WERI-Rb-1 (cell line): ENCODE measurements around the gene ARHGAP22.

Source experiments
- DNase-seq: peaks from one replicate; pipeline ENCODE4 v3.0.0-alpha.2; 2020
- H3K27ac ChIP-seq: fragments of 250-450 bp; sonication (Bioruptor Pico); 2 replicates; pipeline ENCODE4 v1.5.1; 2020; ENCODE audit warnings: mild to moderate bottlenecking, moderate library complexity
- H3K27me3 ChIP-seq: fragments of 250-450 bp; sonication (Bioruptor Pico); 2 replicates; pipeline ENCODE4 v1.5.1; 2021; ENCODE audit warnings: mild to moderate bottlenecking, low read depth, moderate library complexity; ENCODE audit not compliant: insufficient read depth, severe bottlenecking
- H3K36me3 ChIP-seq: fragments of 250-450 bp; sonication (Bioruptor Pico); 2 replicates; pipeline ENCODE4 v1.5.1; 2020; ENCODE audit warnings: mild to moderate bottlenecking, moderate library complexity
- H3K4me3 ChIP-seq: 2 replicates; pipeline ENCODE4 v1.5.1; 2011; ENCODE audit warnings: low read depth, mild to moderate bottlenecking, control low read depth, low read length
- H3K9me3 ChIP-seq: fragments of 250-450 bp; sonication (Bioruptor Pico); 2 replicates; pipeline ENCODE4 v1.5.1; 2021; ENCODE audit warnings: mild to moderate bottlenecking, moderate library complexity; ENCODE audit not compliant: severe bottlenecking
- CTCF ChIP-seq: IDR thresholded peaks from 2 replicates; pipeline ENCODE4 v1.5.1; 2011; ENCODE audit warnings: low read depth, mild to moderate bottlenecking, control low read depth, inconsistent platforms, low read length

Gene ARHGAP22

DNA sequence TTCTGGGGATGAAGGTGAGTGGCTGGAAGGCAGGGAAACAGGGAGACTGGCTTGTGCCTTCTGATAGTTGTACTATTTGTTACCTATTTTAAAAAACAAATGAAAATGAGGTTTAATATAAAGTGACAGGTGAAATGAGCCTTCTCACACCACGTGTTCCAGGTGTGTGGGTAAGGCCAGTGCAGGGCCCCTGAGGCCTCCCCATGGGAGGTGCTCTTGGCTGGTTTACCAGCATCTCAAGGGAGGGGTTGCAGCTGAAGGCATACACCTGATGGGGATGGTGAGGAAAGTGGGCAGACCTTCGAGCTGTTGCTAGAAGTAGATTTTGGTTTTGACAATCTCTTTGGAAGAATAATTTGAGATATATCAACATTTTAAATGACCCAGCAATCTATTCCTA, 103.6 kb downstream of the ARHGAP22 start:
- H3K27ac ChIP-seq, result no peak overlapping the region
- no peaks in the 10 kb centered on the region for H3K27me3 ChIP-seq
- no peak overlapping the region for H3K4me3 ChIP-seq
- no peak for TF ChIP-seq CTCF
- no peaks in the 10 kb centered on the region for H3K9me3 ChIP-seq
- peak; percentile 0 for DNase-seq
- no peaks in the 10 kb centered on the region for H3K36me3 ChIP-seq

DNA sequence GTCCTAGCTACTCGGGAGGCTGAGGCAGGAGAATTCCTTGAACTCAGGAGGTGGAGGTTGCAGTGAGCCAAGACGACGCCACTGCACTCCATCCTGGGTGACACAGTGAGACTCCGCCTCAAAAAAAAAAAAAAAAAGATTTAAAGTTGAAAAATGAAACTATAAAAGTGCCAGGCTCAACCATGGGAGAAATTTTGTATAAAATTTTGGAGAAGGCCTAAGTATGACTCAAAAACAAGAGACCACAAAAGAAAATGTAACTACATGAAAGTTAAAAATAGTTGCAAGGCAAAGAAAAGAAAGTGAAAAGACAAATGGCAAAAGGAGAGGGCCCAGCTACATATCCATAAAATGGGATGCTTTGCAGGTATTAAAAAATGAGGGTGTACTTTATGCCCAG, 104.1 kb downstream of the ARHGAP22 start:
- no peaks in the 10 kb centered on the region for H3K36me3 ChIP-seq
- H3K4me3 ChIP-seq, result no peak overlapping the region
- no peaks in the 10 kb centered on the region for H3K9me3 ChIP-seq
- DNase-seq, result no peak
- H3K27ac ChIP-seq, result no peak overlapping the region
- no peak for TF ChIP-seq CTCF
- H3K27me3 ChIP-seq, result no peaks in the 10 kb centered on the region

DNA sequence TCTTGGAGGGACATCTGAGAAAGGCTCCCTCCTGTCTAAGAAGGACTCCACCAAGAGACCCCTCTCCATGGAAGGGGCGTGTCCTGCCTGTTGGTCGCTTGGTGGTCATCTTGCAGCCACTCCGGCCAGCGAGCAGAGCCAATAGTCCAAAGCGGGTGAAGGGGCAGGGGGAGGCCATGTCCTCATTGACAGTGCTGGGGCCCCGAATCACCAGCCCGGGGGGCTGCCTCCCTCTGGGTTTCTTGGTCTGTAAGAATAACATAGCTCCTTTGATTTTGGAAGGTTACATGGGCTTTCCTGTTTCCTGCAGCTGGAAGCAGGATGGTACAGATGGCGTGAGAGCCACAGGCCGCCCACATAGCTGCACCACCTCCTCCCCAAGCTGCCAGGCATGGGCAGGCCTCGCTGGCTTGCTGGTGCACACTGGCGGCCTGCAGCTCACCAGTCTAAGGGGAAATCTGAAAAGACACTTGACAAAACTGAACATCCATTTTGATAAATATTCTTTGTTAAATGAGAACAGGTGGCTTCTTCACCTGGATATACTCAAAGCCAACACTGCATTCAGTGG, 105.8 kb downstream of the ARHGAP22 start:
- TF ChIP-seq CTCF, result no peak
- no peak overlapping the region for H3K4me3 ChIP-seq
- no peaks in the 10 kb centered on the region for H3K36me3 ChIP-seq
- H3K9me3 ChIP-seq, result no peaks in the 10 kb centered on the region
- no peak overlapping the region for H3K27ac ChIP-seq
- DNase-seq, result no peak
- H3K27me3 ChIP-seq, result no peaks in the 10 kb centered on the region

DNA sequence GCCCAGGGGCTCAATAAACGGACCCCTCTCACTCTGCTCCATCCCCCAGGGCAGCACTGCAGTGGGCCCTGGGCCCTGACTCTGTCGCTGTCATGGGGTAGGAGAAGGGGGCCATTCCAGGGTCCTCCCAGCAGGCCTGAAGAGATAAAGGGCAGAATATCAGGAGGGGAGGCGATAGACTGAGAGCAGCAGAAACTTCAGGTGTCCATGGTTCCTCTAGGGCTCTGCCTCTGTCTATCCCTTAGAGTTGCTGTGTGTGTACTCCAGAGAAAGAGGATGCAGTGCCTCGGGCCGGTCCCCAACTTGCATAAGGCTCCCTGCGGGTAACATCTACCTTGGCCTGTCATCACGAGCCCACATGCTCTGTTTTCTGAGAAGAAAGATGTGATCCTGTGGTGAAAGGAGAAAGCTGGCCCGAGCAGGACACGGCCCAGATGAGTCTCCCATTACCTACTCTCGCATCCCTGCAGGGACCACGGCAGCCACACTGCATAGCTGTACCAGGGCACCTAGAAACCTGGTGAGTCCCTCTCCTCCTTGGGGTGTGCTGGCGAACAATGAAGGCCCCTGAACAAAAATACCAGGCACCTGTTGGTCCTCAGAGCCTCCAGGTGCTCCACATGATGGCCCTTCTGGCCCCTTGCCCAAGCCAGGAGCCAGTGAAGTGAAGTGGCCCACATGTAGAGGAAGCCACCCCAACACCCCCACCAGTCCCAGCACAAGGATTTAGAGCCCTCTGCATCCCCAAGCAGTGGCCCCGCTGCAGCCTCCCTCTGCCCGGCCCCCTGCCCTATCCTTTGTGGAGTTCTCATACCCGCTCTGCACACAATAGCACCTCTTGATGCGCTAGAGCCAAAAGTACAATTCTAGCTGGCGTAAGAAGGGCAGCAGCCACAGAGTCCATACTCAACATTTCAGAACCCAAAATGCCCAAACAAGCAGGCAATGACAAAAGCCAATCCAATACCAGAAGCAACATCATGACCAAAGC, 106.8 kb downstream of the ARHGAP22 start:
- Histone ChIP-seq H3K4me3 (no peak overlapping the region), H3K27me3 (no peaks in the 10 kb centered on the region), H3K36me3 (no peaks in the 10 kb centered on the region), H3K9me3 (no peaks in the 10 kb centered on the region), H3K27ac (no peak overlapping the region)
- no peak for TF ChIP-seq CTCF
- DNase-seq, result peak; percentile 2

DNA sequence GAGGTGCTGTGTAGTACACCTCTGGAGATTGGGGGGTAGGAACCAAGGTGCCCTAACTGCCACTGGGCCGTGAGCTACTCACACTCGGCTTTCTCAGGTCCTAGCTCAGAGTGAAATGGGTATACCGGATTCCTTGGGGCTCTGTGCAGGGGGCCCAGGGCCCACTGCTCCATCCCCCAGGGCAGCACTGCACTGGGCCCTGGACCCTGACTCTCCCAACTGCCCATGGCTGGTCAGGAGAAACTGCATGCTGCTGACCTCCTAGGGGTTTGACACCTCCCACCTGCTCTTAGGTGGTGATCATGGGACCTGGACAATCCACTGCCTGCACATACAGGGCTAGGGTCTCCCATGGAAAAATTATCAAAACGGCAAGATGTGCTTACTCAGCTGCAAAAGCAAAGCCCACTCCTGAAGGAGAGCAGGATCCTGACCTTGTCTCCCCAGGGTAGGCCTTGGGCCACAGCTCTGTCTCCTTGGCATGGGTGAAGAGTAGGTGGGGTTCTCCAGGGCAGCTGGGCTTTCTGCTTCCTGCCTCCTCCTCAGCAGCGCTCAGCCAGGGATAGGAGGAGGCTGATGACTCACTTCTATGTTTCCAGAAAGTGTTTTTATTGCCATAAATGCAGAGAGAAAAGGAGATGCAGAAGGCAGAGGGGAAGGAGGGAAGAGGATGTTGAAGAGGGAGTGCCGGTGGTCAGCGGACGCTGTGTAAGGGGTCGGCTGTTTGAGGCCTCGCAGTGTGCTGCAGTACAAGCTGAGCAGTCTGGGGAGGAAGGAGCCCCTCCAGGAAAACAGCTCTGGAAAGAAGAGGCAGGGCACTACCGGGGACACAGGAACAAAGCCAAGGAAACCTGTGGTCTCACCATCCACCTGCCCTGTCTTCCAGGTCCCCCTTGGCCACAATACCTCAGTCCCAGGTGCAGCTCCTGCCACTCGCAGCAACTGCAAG, 107.8 kb downstream of the ARHGAP22 start:
- TF ChIP-seq CTCF, result no peak
- Histone ChIP-seq H3K27me3 (no peaks in the 10 kb centered on the region), H3K4me3 (no peak overlapping the region), H3K36me3 (no peaks in the 10 kb centered on the region), H3K27ac (no peak overlapping the region), H3K9me3 (no peaks in the 10 kb centered on the region)
- DNase-seq, result no peak
